Endothelial cell of umbilical vein (primary cell): ENCODE data around the gene GON7. TPM values are rescaled to one million over a fixed set of nuclear protein-coding genes. Genes with fewer than 3 reads are reported as not detected.
"Not testable (repeated sequence)": the region's sequence is repeated elsewhere in the genome, so short reads cannot be mapped to it uniquely, and the experiment has no call there.

Source experiments
- BruUV-seq: library from RNA; stranded (reverse); fragments of 400-500 nt; replicated peaks from 2 replicates; lab custom pipeline; 2021; lab: Mats Ljungman, UMichigan
- CTCF ChIA-PET: fragments of 300-600, 350-600 bp; sonication (Branson Sonifier 250); formaldehyde crosslinking; loops from one replicate; lab custom pipeline; 2021; ENCODE audit warnings: antibody characterized with exemption, inconsistent platforms; lab: Charles Lee
- POLR2A ChIA-PET: fragments of 300-600, 350-600 bp; sonication (Branson Sonifier 250); formaldehyde crosslinking; loops from one replicate; lab custom pipeline; 2021; ENCODE audit warnings: antibody characterized with exemption, inconsistent platforms; lab: Charles Lee
- DNase-seq: peaks from one replicate; pipeline ENCODE4 v3.0.0-alpha.2; 2011; ENCODE audit warnings: low read depth, low spot score
- FAIRE-seq: peaks from 2 replicates; lab custom pipeline; 2011; peaks lifted over from hg19 to GRCh38; lab: Jason Lieb, UNC
- H2AFZ ChIP-seq: 2 replicates; pipeline ENCODE4 v1.6.0; 2012; ENCODE audit warnings: low read depth, low read length, control low read depth, inconsistent platforms
- H3K27ac ChIP-seq: 2 replicates; pipeline ENCODE4 v1.5.1; 2011; ENCODE audit warnings: low read depth, mild to moderate bottlenecking, control low read depth, low read length, moderate library complexity; ENCODE audit not compliant: insufficient read depth
- H3K27me3 ChIP-seq, 2 experiments: 2 replicates each; pipeline versions ENCODE4 v1.6.0 to v1.6.1; 2011; ENCODE audit warnings: low read length in 2 of 2, mixed read lengths in 1 of 2; ENCODE audit not compliant: control insufficient read depth in 2 of 2, insufficient read depth in 2 of 2
- H3K36me3 ChIP-seq, 2 experiments: 2 replicates in 1 of 2; 3 replicates in 1 of 2; pipeline ENCODE4 v1.5.1; 2011; ENCODE audit warnings: low read length in 2 of 2, mild to moderate bottlenecking in 1 of 2, moderate library complexity in 1 of 2; ENCODE audit not compliant: control insufficient read depth in 2 of 2, insufficient read depth in 2 of 2; ENCODE audit errors: extremely low read depth in 1 of 2
- H3K4me1 ChIP-seq: 3 replicates; pipeline ENCODE4 v1.5.1; 2011; ENCODE audit warnings: mild to moderate bottlenecking, low read length; ENCODE audit not compliant: control insufficient read depth, insufficient read depth; ENCODE audit errors: extremely low read depth
- H3K4me2 ChIP-seq: 2 replicates; pipeline ENCODE4 v1.6.1; 2011; ENCODE audit warnings: low read length, control low read depth, mixed read lengths; ENCODE audit not compliant: insufficient read depth
- H3K4me3 ChIP-seq, 3 experiments: fragments of 200-600 bp in 1 of 3; sonication (generic), shearing (Covaris generic) in 1 of 3; replicated peaks in 1 of 3; 2 replicates each; pipeline ENCODE4 v1.5.1; 2011 to 2016; ENCODE audit warnings: control low read depth in 3 of 3, low read length in 3 of 3, mild to moderate bottlenecking in 2 of 3, inconsistent platforms in 1 of 3, low read depth in 1 of 3, moderate library complexity in 1 of 3; ENCODE audit not compliant: insufficient read depth in 1 of 3
- H3K79me2 ChIP-seq: 2 replicates; pipeline ENCODE4 v1.6.0; 2012; ENCODE audit warnings: low read length, inconsistent platforms; ENCODE audit not compliant: control insufficient read depth, insufficient read depth
- H3K9ac ChIP-seq: replicated peaks from 2 replicates; pipeline ENCODE3; 2011; ENCODE audit warnings: low read length, control low read depth; ENCODE audit not compliant: insufficient read depth; ENCODE audit errors: extremely low read depth
- H3K9me1 ChIP-seq: replicated peaks from 3 replicates; pipeline ENCODE4 v1.6.0; 2011; ENCODE audit warnings: mild to moderate bottlenecking, low read length; ENCODE audit not compliant: control insufficient read depth, insufficient read depth; ENCODE audit errors: extremely low read depth
- H3K9me3 ChIP-seq: replicated peaks from 2 replicates; pipeline ENCODE4 v1.5.1; 2012; ENCODE audit warnings: low read length, inconsistent platforms; ENCODE audit not compliant: control insufficient read depth, insufficient read depth
- H4K20me1 ChIP-seq: replicated peaks from 2 replicates; pipeline ENCODE3; 2011; ENCODE audit warnings: mild to moderate bottlenecking, low read length; ENCODE audit not compliant: control insufficient read depth, insufficient read depth; ENCODE audit errors: extremely low read depth
- dilution Hi-C: fragments of 300-500 bp; cut with MboI; formaldehyde crosslinking; loops from one replicate; pipeline ENCODE4 v1.15.0; 2019; ENCODE audit warnings: low sequenced_read_pairs; ENCODE audit not compliant: extremely low pct_ligation_motif_present
- intact Hi-C: fragments of 100-400 bp; cut with micrococcal nuclease; formaldehyde crosslinking; loops from one replicate; pipeline ENCODE4 v1.10.0; 2022
- polyA plus RNA-seq, 4 experiments: library from polyadenylated mRNA; depleted of rRNA in 3 of 4; stranded (reverse) in 3 of 4; unstranded in 1 of 4; fragments of >200 nt; gene quantifications; 2 replicates each; pipeline versions ENCODE4 v1.2.1 to v1.2.3, GENCODE V29; 2011 to 2012; ENCODE audit warnings: missing spikeins in 1 of 4
- total RNA-seq: library from RNA; stranded (reverse); gene quantifications from 2 replicates; pipeline ENCODE4 v1.2.3, GENCODE V29; 2021

Gene GON7
- total and polyA plus RNA-seq, 2 donors (not counting 3 experiments of a cell fraction or from before 2014, with no cell fraction given), result 5.5 to 11.5 TPM

- DNase-seq, H3K36me3 ChIP-seq, H3K4me3 ChIP-seq, BruUV-seq, H3K4me1 ChIP-seq, FAIRE-seq, H3K4me2 ChIP-seq, H4K20me1 ChIP-seq, H2AFZ ChIP-seq, POLR2A ChIA-PET, H3K9ac ChIP-seq, H3K9me1 ChIP-seq, H3K27me3 ChIP-seq, H3K27ac ChIP-seq, dilution Hi-C loops, H3K9me3 ChIP-seq, intact Hi-C loops, H3K79me2 ChIP-seq: not testable (repeated sequence)
- CTCF ChIA-PET, result interaction anchor here (1.2 to 1.9 kb wide), 3 partner anchors 10 to 55 kb away, joined by 3 to 7 read pairs (median 7); no protein-coding TSS in a partner anchor
Measured at GRCh38 chr14:93168610-93169009, 38.3 kb downstream of the GON7 start.

GRCh38 chr14:93165271-93166265 is 41.3 kb downstream of the GON7 start:
- H3K27me3 ChIP-seq, H3K9me1 ChIP-seq, H3K36me3 ChIP-seq, POLR2A ChIA-PET, intact Hi-C loops, FAIRE-seq, H3K9ac ChIP-seq, DNase-seq, H3K27ac ChIP-seq, dilution Hi-C loops, H3K79me2 ChIP-seq, H3K4me3 ChIP-seq, H3K4me2 ChIP-seq, H2AFZ ChIP-seq, H4K20me1 ChIP-seq, H3K4me1 ChIP-seq, BruUV-seq, H3K9me3 ChIP-seq: not testable (repeated sequence)
- CTCF ChIA-PET, result interaction anchor here (0.8 kb wide), 1 partner anchor 12 kb away, joined by 3 read pairs; no protein-coding TSS in a partner anchor
